ENCODE measurements around the gene TBCB. TPM values are rescaled to one million over a fixed set of nuclear protein-coding genes. Genes with fewer than 3 reads are reported as not detected.

The TBCB gene
- total and polyA plus RNA-seq, 9 donors, result 94.3 to 175 (median 144) TPM

DNA sequence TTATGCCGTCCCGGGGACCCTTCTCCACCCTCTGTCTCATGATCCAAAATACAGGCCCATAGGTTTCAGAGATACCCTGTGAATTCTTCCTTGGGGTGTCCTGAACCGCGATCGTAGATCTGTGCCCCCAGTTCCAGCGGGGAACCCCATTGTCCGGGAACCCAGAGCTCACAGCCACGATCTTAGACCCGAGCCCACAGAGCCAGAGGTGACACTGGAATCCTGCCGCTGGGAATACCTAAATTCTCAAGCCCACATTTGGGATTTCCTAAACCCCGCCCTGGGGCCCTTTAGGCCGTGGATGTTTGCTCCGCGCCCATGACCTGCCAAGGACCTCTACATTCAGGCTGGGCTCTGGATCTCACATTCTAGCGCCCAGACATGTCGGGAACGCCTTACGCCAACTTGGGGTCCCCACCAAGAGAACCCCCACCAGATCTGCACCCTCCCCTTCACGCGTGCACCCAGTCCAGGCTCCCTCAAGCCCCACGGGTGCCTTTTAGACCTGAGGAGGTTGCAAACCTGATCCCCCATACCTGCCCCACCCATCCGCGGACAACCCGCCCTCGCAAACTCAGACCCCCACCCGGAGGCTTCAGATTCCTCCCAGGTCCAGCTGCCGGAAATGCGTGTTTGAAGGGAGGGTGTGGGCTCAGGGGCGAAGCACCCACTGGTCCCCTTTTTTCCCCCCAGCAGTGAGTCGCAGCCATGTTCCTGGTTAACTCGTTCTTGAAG, 25.2 kb downstream of the TBCB start:
- Histone ChIP-seq H3K27ac (peak overlapping the region; percentile 89 to 96), H3K36me3 (no peaks in the 10 kb centered on the region), H3K27me3 (no peaks in the 10 kb centered on the region), H3K4me3 (peak overlapping the region; percentile 94), H3K9me3 (no peaks in the 10 kb centered on the region), H3K4me1 (ENCODE audit: insufficient read depth) (peaks cover 6% of the 10 kb centered on the region)
- DNase-seq, result peak; percentile 65 to 75 (median 68)
- TF ChIP-seq, protein P1, sequence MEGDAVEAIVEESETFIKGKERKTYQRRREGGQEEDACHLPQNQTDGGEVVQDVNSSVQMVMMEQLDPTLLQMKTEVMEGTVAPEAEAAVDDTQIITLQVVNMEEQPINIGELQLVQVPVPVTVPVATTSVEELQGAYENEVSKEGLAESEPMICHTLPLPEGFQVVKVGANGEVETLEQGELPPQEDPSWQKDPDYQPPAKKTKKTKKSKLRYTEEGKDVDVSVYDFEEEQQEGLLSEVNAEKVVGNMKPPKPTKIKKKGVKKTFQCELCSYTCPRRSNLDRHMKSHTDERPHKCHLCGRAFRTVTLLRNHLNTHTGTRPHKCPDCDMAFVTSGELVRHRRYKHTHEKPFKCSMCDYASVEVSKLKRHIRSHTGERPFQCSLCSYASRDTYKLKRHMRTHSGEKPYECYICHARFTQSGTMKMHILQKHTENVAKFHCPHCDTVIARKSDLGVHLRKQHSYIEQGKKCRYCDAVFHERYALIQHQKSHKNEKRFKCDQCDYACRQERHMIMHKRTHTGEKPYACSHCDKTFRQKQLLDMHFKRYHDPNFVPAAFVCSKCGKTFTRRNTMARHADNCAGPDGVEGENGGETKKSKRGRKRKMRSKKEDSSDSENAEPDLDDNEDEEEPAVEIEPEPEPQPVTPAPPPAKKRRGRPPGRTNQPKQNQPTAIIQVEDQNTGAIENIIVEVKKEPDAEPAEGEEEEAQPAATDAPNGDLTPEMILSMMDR (IDR thresholded peaks at IDR 0.05), result no peak
- TF ChIP-seq POLR2A (IDR thresholded peaks at IDR 0.05) (no peak), EP300 (IDR thresholded peaks at IDR 0.05) (no peak)
- intact Hi-C loops (cut with DNase I), result no loop called here
- WGBS, 3 donors, result 0 to 1% (median 0%) methylated on average over 29 to 31 of the region's 31 CpGs

DNA sequence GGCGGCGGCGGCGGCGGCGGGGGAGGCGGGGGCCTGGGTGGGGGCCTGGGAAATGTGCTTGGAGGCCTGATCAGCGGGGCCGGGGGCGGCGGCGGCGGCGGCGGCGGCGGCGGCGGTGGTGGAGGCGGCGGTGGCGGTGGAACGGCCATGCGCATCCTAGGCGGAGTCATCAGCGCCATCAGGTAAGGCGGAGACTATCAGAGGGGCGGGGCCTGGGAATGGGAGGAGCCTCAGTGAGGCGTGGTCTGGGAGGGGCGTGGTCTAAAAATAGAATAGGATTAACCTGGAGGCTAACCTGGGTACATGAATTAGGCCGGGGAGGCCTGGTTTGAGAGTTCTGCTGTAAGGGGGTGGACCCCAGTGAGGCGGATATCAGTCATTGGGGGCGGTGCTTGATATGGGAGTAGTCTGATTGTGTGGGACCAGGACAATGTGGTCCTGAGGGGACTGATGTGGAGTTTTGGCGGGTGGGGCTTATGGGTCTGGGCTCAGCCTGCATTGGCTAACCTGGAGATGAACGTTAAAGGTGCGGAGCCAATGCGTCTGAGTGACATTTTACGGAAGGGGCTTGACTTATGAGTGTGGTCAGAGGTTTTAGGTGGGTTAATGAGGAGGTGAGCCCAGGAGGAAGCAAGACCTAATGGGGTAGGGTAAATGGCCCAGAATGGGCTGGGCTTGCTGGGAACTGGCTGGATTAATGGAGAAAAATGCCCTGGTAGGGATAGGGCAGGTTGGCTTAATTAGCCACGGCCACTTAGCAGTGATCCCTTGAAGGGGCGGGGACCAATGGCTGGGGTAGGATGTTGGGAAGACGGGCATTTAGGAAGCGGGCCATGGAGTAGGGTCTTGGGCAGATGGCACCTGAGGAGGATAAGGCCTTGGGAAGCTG, 26.0 kb downstream of the TBCB start:
- Histone ChIP-seq H3K27me3 (no peaks in the 10 kb centered on the region), H3K36me3 (no peaks in the 10 kb centered on the region), H3K9me3 (no peaks in the 10 kb centered on the region), H3K4me3 (peak overlapping the region; percentile 94), H3K4me1 (ENCODE audit: insufficient read depth) (peaks cover 6% of the 10 kb centered on the region), H3K27ac (peak overlapping the region; percentile 89 to 96)
- TF ChIP-seq EP300 (IDR thresholded peaks at IDR 0.05) (no peak), POLR2A (IDR thresholded peaks at IDR 0.05) (peak; percentile 59)
- DNase-seq, result peak; percentile 87 to 94 (median 92)
- 21 to 42% (median 21%) methylated on average over 19 to 42 of the region's 42 CpGs for WGBS, 3 donors
- intact Hi-C loops (cut with DNase I), result no loop called here

DNA sequence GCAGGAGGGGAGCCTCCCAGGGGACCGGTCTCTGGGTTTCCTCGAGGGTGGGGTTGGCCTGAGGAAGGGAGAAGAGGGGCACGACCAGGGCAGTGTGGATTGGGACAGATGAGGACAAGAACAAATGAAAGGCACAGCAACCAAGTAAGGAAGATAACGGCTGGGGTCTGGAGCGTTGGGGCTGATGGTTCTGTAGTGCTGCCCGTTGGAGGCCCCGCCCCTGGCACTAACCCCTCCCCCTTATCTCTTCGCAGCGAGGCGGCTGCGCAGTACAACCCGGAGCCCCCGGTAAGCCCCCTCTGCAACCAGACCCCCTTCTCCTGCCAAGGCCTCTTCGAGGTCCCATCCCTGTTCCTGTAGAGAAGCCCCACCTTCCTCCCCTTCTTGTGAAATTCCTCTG, 26.8 kb downstream of the TBCB start:
- H3K27ac ChIP-seq, result no peak overlapping the region
- DNase-seq, result peak in 1 of 5 donors; percentile 43
- WGBS, 3 donors, result 85 to 89% (median 88%) methylated on average over 14 of the region's 14 CpGs
- H3K4me1 ChIP-seq (ENCODE audit: insufficient read depth), result peaks cover 6% of the 10 kb centered on the region
- TF ChIP-seq, protein P1 (IDR thresholded peaks at IDR 0.05), result no peak
- TF ChIP-seq POLR2A (IDR thresholded peaks at IDR 0.05) (no peak), EP300 (IDR thresholded peaks at IDR 0.05) (no peak)
- no peaks in the 10 kb centered on the region for H3K36me3 ChIP-seq
- intact Hi-C loops (cut with DNase I), result no loop called here
- no peak overlapping the region for H3K4me3 ChIP-seq
- no peaks in the 10 kb centered on the region for H3K27me3 ChIP-seq
- no peaks in the 10 kb centered on the region for H3K9me3 ChIP-seq

DNA sequence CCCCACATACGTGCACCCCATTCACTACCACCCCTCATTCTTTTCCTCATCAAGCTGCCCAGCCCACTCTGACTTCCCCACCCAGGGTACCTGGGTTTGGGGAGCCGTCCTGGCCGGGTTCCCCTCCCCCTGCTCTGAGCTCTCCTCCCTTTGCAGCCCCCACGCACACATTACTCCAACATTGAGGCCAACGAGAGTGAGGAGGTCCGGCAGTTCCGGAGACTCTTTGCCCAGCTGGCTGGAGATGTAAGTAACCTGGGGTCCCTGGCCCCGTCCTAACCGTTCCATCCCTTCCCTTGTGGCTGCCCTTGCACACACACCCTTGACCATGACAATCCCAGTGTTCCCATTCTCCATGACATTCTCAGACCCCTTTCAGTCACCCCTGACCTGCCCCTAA, 27.2 kb downstream of the TBCB start:
- no peak overlapping the region for H3K27ac ChIP-seq
- intact Hi-C loops (cut with DNase I), result no loop called here
- no peak overlapping the region for H3K4me3 ChIP-seq

More for the DNA sequence above, 27.2 kb downstream of the TBCB start:
- Histone ChIP-seq H3K4me1 (ENCODE audit: insufficient read depth) (peaks cover 6% of the 10 kb centered on the region), H3K36me3 (no peaks in the 10 kb centered on the region), H3K9me3 (no peaks in the 10 kb centered on the region), H3K27me3 (no peaks in the 10 kb centered on the region)
- TF ChIP-seq, protein P1 (IDR thresholded peaks at IDR 0.05), result no peak
- no peak for TF ChIP-seq POLR2A (IDR thresholded peaks at IDR 0.05)
- no peak for DNase-seq
- WGBS, 3 donors, result 71 to 77% (median 74%) methylated on average over 9 of the region's 9 CpGs

All from ovary (tissue), 9 donors.